ENCODE data around the gene TKTL1. TPM values are rescaled to one million over a fixed set of nuclear protein-coding genes. Genes with fewer than 3 reads are reported as not detected.

Gene TKTL1
- polyA plus RNA-seq, 1 donor from 2014 or later, result 0.14 TPM

DNA sequence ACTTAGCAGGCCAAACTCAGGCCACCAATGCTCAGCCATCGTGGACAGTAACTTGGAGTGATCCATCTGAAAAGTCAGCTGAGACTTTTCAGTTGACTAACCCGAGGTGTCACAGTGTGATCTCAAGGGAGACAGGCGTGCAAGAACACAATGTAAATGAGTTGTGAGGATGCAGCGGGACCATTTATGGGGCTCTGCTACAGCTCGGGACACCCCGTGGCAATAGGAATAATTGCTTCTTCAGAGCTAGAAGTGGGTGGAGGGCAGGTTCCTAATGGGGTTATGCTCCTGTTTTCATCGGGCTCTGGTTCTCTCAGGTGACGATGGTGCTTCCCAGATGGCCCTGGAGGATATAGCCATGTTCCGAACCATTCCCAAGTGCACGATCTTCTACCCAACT, 27.3 kb downstream of the TKTL1 start:
- Histone ChIP-seq H3K4me2 (ENCODE audit: low read length) (no peak overlapping the region), H3K9ac (ENCODE audit: low read length) (no peak overlapping the region), H3K36me3 (ENCODE audit: insufficient read depth, low read length) (no peaks in the 10 kb centered on the region), H2AFZ (ENCODE audit: low read depth, low read length) (no peak overlapping the region), H4K20me1 (ENCODE audit: insufficient read depth) (no peaks in the 10 kb centered on the region), H3K27me3 (ENCODE audit: insufficient read depth, low read depth, low read length) (no peaks in the 10 kb centered on the region), H3K9me2 (ENCODE audit: insufficient read depth, low read length) (no peaks in the 10 kb centered on the region), H3K4me3 (ENCODE audit: low read length) (no peak overlapping the region), H3F3A (ENCODE audit: insufficient read depth, low read length, poor library complexity, severe bottlenecking) (no peaks in the 10 kb centered on the region), H3K27ac (ENCODE audit: low read length) (no peak overlapping the region), H3K9me3 (ENCODE audit: low read length) (no peaks in the 10 kb centered on the region), H3K79me2 (replicated peaks; ENCODE audit: insufficient read depth, low read length) (no peaks in the 10 kb centered on the region)
- TF ChIP-seq POLR2AphosphoS5 (IDR thresholded peaks at IDR 0.05) (no peak), SMC3 (conservative IDR thresholded peaks at IDR 0.05; ENCODE audit: poor library complexity) (no peak), REST (IDR thresholded peaks at IDR 0.05; ENCODE audit: borderline replicate concordance) (no peak), RAD21 (conservative IDR thresholded peaks at IDR 0.05) (no peak), TAF1 (IDR thresholded peaks at IDR 0.05; ENCODE audit: low read depth) (no peak), EP300 (conservative IDR thresholded peaks at IDR 0.05; ENCODE audit: poor library complexity, severe bottlenecking) (no peak), EZH2 (IDR thresholded peaks at IDR 0.05; ENCODE audit: borderline replicate concordance, insufficient read depth, low read length, poor library complexity, severe bottlenecking) (no peak), MXI1 (conservative IDR thresholded peaks at IDR 0.05; ENCODE audit: poor library complexity, severe bottlenecking) (no peak)
- TF ChIP-seq, protein P1, sequence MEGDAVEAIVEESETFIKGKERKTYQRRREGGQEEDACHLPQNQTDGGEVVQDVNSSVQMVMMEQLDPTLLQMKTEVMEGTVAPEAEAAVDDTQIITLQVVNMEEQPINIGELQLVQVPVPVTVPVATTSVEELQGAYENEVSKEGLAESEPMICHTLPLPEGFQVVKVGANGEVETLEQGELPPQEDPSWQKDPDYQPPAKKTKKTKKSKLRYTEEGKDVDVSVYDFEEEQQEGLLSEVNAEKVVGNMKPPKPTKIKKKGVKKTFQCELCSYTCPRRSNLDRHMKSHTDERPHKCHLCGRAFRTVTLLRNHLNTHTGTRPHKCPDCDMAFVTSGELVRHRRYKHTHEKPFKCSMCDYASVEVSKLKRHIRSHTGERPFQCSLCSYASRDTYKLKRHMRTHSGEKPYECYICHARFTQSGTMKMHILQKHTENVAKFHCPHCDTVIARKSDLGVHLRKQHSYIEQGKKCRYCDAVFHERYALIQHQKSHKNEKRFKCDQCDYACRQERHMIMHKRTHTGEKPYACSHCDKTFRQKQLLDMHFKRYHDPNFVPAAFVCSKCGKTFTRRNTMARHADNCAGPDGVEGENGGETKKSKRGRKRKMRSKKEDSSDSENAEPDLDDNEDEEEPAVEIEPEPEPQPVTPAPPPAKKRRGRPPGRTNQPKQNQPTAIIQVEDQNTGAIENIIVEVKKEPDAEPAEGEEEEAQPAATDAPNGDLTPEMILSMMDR (IDR thresholded peaks at IDR 0.05; ENCODE audit: poor library complexity, severe bottlenecking), result no peak

- Histone ChIP-seq H4K20me1 (ENCODE audit: insufficient read depth) (no peaks in the 10 kb centered on the region), H3K27me3 (ENCODE audit: insufficient read depth, low read depth, low read length) (no peaks in the 10 kb centered on the region), H3K4me3 (ENCODE audit: low read length) (no peak overlapping the region), H3K9me3 (ENCODE audit: low read length) (no peaks in the 10 kb centered on the region), H3F3A (ENCODE audit: insufficient read depth, low read length, poor library complexity, severe bottlenecking) (no peaks in the 10 kb centered on the region), H3K4me2 (ENCODE audit: low read length) (no peak overlapping the region), H2AFZ (ENCODE audit: low read depth, low read length) (no peak overlapping the region), H3K79me2 (replicated peaks; ENCODE audit: insufficient read depth, low read length) (no peaks in the 10 kb centered on the region), H3K9me2 (ENCODE audit: insufficient read depth, low read length) (no peaks in the 10 kb centered on the region), H3K27ac (ENCODE audit: low read length) (no peak overlapping the region), H3K36me3 (ENCODE audit: insufficient read depth, low read length) (no peaks in the 10 kb centered on the region), H3K9ac (ENCODE audit: low read length) (no peak overlapping the region)
- TF ChIP-seq RAD21 (conservative IDR thresholded peaks at IDR 0.05), result no peak
- TF ChIP-seq TAF1 (IDR thresholded peaks at IDR 0.05; ENCODE audit: low read depth), result no peak
- no peak for TF ChIP-seq POLR2AphosphoS5 (IDR thresholded peaks at IDR 0.05)
- no peak for TF ChIP-seq EP300 (conservative IDR thresholded peaks at IDR 0.05; ENCODE audit: poor library complexity, severe bottlenecking)
- no peak for TF ChIP-seq MXI1 (conservative IDR thresholded peaks at IDR 0.05; ENCODE audit: poor library complexity, severe bottlenecking)
Observed at GRCh38 chrX:154323537-154323936, 27.9 kb downstream of the TKTL1 start.

Measured in neural cell (in vitro differentiated cells).